Hematopoietic multipotent progenitor cell treated with erythropoietin and hydrocortisone succinate and interleukin-3 and kit ligand, for 8 days (in vitro differentiated cells): ENCODE results near the gene VANGL2.
"Not testable (repeated sequence)": the region's sequence is repeated elsewhere in the genome, so short reads cannot be mapped to it uniquely, and the experiment has no call there.

Experiments
- DNase-seq: peaks from one replicate; pipeline ENCODE4 v3.0.0-alpha.2; 2015

VANGL2 gene

DNA sequence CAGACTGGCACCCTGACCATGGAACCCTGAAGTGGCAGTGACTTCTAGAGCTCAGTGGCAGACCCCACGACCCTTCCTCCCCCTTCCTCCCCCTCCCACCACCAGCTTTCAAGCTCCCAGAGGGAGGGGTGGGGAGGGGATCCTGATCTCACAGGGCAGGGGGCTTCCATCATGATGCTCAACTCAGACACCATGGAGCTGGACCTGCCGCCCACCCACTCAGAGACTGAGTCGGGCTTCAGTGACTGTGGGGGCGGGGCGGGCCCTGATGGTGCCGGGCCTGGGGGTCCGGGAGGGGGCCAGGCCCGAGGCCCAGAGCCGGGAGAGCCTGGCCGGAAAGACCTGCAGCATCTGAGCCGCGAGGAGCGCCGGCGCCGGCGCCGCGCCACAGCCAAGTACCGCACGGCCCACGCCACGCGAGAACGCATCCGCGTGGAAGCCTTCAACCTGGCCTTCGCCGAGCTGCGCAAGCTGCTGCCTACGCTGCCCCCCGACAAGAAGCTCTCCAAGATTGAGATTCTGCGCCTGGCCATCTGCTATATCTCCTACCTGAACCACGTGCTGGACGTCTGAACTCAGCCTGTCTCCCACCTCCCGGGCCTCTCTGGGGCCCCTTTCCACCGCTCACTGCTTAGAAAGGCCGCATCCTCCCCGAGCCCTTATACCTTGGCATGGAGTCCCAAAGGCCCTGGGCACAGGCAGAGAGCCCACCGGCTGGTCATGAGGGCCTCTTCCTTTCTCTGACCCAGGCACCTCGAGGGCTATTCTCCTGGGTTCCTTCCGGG is 29.6 kb upstream of the VANGL2 start:
- no peak for DNase-seq

- DNase-seq = no peak
Observed at GRCh38 chr1:160371346-160371631, 29.1 kb upstream of the VANGL2 start.

- DNase-seq = no peak
Observed at GRCh38 chr1:160371756-160372155, 28.6 kb upstream of the VANGL2 start.

GRCh38 chr1:160373696-160374095 is 26.7 kb upstream of the VANGL2 start:
- DNase-seq = no peak

DNA sequence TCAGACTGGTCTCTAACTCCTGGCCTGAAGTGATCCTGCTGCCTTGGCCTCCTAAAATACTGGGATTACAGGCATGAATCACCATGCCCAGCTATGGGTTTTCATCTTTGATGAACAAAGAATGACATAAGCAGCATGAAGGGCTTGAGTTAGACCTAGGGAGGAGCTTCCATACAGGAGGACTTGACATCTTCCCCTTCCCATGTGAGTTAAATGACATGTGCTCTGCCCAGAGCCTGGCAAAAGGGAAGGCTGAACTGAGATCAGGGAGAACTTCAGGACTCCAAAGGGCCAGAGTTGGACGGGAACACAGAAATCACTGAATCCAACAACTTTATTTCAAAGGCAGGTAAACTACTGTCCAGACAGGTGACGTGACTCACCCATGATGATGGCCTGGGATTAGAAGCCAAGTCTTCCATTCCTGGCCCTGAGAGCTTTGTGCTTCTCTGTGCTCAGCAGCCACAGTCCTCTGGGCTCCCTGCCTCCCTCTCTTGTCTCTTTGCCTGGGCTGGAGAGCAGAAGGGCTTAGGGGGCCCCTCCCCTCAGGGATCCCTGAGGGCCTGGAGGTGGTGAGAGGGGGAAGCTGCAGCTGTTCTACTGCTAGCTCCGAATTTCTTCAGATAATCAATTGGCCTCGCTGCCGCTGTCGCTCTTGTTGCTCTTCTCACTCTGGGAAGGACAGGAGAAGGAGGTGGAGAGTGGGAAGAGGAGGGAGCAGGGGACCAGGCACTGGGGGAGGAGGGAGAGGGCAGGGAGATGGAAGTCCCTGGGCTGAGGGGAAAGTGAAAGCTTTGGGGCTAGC is 25.9 kb upstream of the VANGL2 start:
- DNase-seq = no peak

DNA sequence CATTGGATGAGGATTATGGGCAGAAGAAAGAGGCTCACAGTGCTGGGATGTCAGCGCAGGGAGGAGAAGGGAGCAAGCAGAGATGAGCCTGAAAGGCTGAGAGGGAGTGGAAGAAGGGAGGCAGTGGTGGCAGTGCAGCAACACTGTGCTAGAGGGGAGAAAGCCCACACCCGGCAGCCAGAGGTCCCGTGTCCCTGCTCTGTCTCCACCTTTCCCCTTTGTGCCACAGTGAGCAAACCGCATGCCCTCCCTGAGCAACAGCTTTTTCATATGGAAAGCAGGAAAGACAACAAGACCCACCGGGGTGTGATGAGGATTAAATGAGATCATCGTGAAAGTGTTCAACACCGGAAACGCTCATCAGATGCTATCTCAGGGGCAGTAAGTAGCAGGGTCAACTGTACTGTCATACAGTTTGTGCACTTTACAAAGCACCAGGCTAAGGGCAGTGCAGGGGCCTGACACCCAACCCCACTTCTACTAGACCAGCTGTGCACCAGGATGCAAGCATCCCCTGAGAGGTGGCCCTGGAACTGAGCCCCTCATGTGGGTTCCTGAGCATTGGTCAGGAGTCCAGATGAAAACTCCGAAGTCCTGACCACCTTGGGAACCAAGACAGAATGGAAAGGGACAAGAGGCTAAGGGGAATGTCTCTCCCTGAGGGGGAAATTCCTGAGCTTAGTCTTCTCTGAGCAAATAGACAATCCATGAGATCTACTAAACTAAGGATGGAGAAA is 24.4 kb upstream of the VANGL2 start:
- DNase-seq = peak; percentile 14

DNA sequence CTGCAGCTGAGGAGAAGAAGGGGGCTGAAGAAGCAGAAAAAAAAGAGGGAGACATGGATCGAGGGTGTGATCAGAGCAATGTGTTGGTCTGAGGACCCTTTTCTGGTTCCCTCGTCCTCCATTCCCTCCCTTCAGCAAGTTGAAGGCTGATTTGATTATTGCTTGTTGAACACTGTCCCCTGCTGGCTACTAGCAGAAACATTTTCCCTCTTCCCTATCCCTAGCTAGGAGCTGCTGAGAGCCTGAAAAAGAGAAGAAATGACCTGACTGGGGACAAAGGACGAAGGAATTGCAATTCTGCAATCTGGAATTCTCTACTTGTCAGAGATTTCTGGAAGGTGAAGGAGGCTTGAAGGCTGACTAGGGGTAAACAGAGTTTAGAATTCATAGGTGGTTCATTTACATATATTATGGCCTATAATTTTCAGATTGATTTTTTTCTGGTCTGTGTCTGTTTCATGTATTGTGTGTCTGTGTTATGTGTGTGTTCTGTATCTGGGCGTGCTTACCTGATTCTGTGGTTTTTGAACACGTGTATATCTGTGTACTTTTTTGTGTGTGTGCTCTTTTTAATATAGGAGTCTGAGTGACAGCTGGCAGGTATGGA is 23.7 kb upstream of the VANGL2 start:
- DNase-seq = peak; percentile 81

GRCh38 chr1:160377585-160378206 is 22.7 kb upstream of the VANGL2 start:
- DNase-seq = no peak

DNA sequence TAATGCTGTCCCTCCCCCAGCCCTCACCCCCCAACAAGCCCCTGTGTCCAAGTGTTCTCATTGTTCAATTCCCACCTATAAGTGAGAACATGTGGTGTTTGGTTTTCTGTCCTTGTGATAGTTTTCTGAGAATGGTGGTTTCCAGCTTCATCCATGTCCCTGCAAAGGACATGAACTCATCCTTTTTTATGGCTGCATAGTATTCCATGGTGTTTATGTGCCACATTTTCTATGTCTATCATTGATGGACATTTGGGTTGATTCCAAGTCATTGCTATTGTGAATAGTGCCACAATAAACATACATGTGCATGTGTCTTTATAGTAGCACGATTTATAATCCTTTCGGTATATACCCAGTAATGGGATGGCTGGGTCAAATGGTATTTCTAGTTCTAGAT is 15.6 kb upstream of the VANGL2 start:
- not testable (repeated sequence) for DNase-seq

GRCh38 chr1:160388406-160388805 is 12.0 kb upstream of the VANGL2 start:
- not testable (repeated sequence) for DNase-seq

DNA sequence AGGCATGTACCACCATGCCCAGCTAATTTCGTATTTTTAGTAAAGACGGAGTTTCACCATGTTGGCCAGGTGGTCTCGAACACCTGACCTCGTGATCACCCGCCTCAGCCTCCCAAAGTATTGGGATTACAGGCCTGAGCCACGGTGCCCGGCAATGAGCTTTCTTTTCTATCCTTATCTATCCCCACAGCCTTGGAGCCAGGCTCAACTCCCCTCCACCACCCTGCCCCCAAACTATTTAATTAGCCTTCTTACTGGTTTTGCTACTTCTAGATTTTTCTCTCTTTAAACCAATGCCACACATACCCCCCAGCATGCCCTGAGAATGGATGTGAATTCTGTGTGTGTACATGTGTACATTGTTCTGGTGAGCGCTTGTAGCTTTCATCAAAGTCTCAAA is 5.7 kb upstream of the VANGL2 start:
- DNase-seq = no peak

- DNase-seq = no peak
Observed at GRCh38 chr1:160397651-160398050, 2.7 kb upstream of the VANGL2 start.

DNA sequence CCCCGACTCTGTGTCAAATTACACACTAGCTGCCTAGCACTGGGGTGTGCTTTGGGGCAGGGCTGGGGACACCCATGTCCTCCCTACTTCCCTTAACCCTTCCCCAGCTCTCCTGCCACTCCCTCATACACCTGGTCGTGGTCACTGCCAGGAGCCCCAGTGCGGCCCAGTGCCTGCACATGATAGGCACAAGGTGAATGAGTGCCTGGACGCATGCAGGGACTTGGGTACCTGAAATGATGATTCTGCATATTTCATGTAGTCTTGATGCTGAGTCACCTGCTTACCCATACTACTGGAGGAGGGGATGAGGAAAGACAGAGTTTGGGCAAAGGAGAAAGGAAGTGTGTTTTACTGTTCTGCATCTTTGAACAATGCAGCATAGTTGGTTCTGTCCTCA is 1.5 kb upstream of the VANGL2 start:
- DNase-seq = no peak

GRCh38 chr1:160399544-160400222 is 681 bp upstream of the VANGL2 start:
- no peak for DNase-seq

- no peak for DNase-seq
Observed at GRCh38 chr1:160400646-160401486, 502 bp downstream of the VANGL2 start.

DNA sequence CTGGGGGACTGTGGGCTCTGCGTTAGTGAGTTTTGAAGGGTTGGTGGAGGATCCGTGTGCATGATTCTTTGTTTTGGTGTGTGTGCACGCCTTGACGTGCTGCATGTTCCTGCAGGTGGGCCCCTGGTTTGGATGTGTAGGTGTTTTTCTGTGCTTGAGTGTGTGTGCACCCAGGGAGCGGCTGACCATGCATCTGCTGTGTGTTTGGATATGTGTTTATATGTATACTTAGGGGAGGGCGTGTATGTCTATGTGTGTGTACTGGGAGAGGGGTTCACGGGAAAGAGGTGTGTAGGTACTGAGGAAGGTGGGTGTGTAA is 1.1 kb downstream of the VANGL2 start:
- DNase-seq = no peak

GRCh38 chr1:160402001-160402795 is 1.8 kb downstream of the VANGL2 start:
- DNase-seq = no peak

DNA sequence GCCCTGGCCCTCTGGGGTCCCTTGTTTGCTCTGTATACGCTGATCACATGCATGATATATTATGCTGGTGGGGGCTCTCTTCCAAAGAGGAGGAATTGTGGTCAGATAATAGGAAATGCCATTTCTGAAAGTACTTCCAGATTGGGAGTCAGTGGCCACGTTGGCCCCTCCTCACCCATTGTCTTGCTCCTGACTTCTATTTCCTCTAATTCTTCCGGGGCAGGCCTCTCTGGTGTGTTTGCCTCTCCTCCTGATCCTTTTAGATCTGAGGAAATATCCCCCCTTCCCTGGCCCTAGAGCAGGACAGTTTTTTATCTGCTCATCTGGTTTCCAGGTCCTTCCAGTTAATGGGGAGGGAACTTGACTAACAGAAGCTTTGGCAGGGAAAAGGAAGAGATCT is 2.9 kb downstream of the VANGL2 start:
- DNase-seq = no peak

GRCh38 chr1:160404094-160404493 is 3.7 kb downstream of the VANGL2 start:
- no peak for DNase-seq

- no peak for DNase-seq
Observed at GRCh38 chr1:160405331-160405877, 5.0 kb downstream of the VANGL2 start.
